A204.1 (cell line): ENCODE measurements around the gene SKIC2.
"Not testable (repeated sequence)": the region's sequence is repeated elsewhere in the genome, so short reads cannot be mapped to it uniquely, and the experiment has no call there.

Experiments used
- FAIRE-seq: peaks from 2 replicates; lab custom pipeline; 2012; peaks lifted over from hg19 to GRCh38; lab: Jason Lieb, UNC

SKIC2 gene

GRCh38 chr6:32004864-32005537, 46.0 kb downstream of the SKIC2 start:
- not testable (repeated sequence) for FAIRE-seq

- FAIRE-seq, result not testable (repeated sequence)
Observed at GRCh38 chr6:32005538-32005880, 46.5 kb downstream of the SKIC2 start.

- not testable (repeated sequence) for FAIRE-seq
Observed at GRCh38 chr6:32005991-32006529, 47.1 kb downstream of the SKIC2 start.

GRCh38 chr6:32007086-32007485, 48.1 kb downstream of the SKIC2 start:
- not testable (repeated sequence) for FAIRE-seq

- not testable (repeated sequence) for FAIRE-seq
Observed at GRCh38 chr6:32008037-32008436, 49.1 kb downstream of the SKIC2 start.

GRCh38 chr6:32008616-32009015, 49.6 kb downstream of the SKIC2 start:
- not testable (repeated sequence) for FAIRE-seq

GRCh38 chr6:32009537-32009936, 50.6 kb downstream of the SKIC2 start:
- not testable (repeated sequence) for FAIRE-seq

- FAIRE-seq, result not testable (repeated sequence)
Observed at GRCh38 chr6:32010856-32011530, 52.0 kb downstream of the SKIC2 start.

- FAIRE-seq, result not testable (repeated sequence)
Observed at GRCh38 chr6:32012941-32013617, 54.1 kb downstream of the SKIC2 start.

GRCh38 chr6:32013738-32014137, 54.8 kb downstream of the SKIC2 start:
- FAIRE-seq, result not testable (repeated sequence)

- FAIRE-seq, result not testable (repeated sequence)
Observed at GRCh38 chr6:32014547-32014946, 55.6 kb downstream of the SKIC2 start, which contains the start of gene C4B. Gene C4B, plus strand, starts transcription at chr6:32014795. Its CDS starts 51 bp downstream, at chr6:32014846.
